HepG2 (cell line): Measurements from ENCODE around the gene TMCC2.

ENCODE experiments used
- ASH2L ChIP-seq: fragments of 300-600, 200-600 bp; sonication (generic); IDR thresholded peaks from 2 replicates; pipeline ENCODE4 v1.7.0; 2017; ENCODE audit warnings: low read depth, mild to moderate bottlenecking, moderate library complexity, mixed read lengths, low read length; ENCODE audit not compliant: insufficient read length
- CTCF ChIP-seq: sonication (generic); formaldehyde crosslinking; IDR thresholded peaks from 2 replicates; pipeline ENCODE4 v1.5.0; 2020; ENCODE audit warnings: mild to moderate bottlenecking, missing genetic modification reagents, moderate library complexity
- NR1H2 ChIP-seq: sonication (generic); formaldehyde crosslinking; IDR thresholded peaks from 2 replicates; pipeline ENCODE4 v1.8.1; 2022; ENCODE audit warnings: low read depth, missing genetic modification reagents, borderline replicate concordance
- RBM22 ChIP-seq: fragments of 200-400 bp; formaldehyde crosslinking; optimal IDR thresholded peaks from 2 replicates; pipeline ENCODE3; 2017; ENCODE audit warnings: mild to moderate bottlenecking, low read length, moderate library complexity
- SIN3B ChIP-seq: fragments of 150-350 bp; IDR thresholded peaks from 2 replicates; pipeline ENCODE4 v1.6.1; 2014; ENCODE audit warnings: low read length
- SIX1 ChIP-seq: sonication (generic); formaldehyde crosslinking; IDR thresholded peaks from 2 replicates; pipeline ENCODE4 v1.4.0; 2020; ENCODE audit warnings: missing genetic modification reagents, borderline replicate concordance
- SRSF4 ChIP-seq: fragments of 200-400 bp; formaldehyde crosslinking; IDR thresholded peaks from one replicate; pipeline ENCODE4 v1.6.1; 2018; ENCODE audit warnings: mild to moderate bottlenecking, low read depth, low read length, moderate library complexity; ENCODE audit not compliant: poor library complexity, severe bottlenecking
- YY1 ChIP-seq: IDR thresholded peaks from 2 replicates; pipeline ENCODE4 v1.6.1; 2011; ENCODE audit warnings: low read length, low read depth, moderate library complexity, mild to moderate bottlenecking; ENCODE audit not compliant: insufficient read depth, insufficient replicate concordance
- ZNF263 ChIP-seq: sonication (generic); formaldehyde crosslinking; IDR thresholded peaks from 2 replicates; pipeline ENCODE4 v1.4.0; 2020; ENCODE audit warnings: missing genetic modification reagents
- ZNF574 ChIP-seq: sonication (generic); formaldehyde crosslinking; IDR thresholded peaks from 2 replicates; pipeline ENCODE4 v1.4.0; 2020; ENCODE audit warnings: missing genetic modification reagents
- ZNF609 ChIP-seq: sonication (generic); formaldehyde crosslinking; IDR thresholded peaks from 2 replicates; pipeline ENCODE4 v1.4.0; 2020; ENCODE audit warnings: mild to moderate bottlenecking, missing genetic modification reagents, borderline replicate concordance
- ZNF704 ChIP-seq: sonication (generic); formaldehyde crosslinking; IDR thresholded peaks from 2 replicates; pipeline ENCODE4 v1.8.1; 2023; ENCODE audit warnings: mild to moderate bottlenecking, inconsistent platforms, moderate library complexity, missing genetic modification reagents, borderline replicate concordance
- ZSCAN12 ChIP-seq: sonication (generic); formaldehyde crosslinking; IDR thresholded peaks from 2 replicates; pipeline ENCODE4 v1.9.0; 2021; ENCODE audit warnings: mild to moderate bottlenecking, missing genetic modification reagents

- TF ChIP-seq ZNF609 (CRISPR knock-in tag) (no peak), CTCF (CRISPR knock-in tag) (no peak), YY1 (no peak), NR1H2 (CRISPR knock-in tag) (no peak), ZNF263 (CRISPR knock-in tag) (no peak), ZNF574 (CRISPR knock-in tag) (no peak), ASH2L (peak; percentile 13), RBM22 (no peak), ZNF704 (CRISPR knock-in tag) (no peak), SIX1 (CRISPR knock-in tag) (no peak), SRSF4 (no peak), ZSCAN12 (CRISPR knock-in tag) (no peak), SIN3B (no peak)
Measured at GRCh38 chr1:205191622-205192021, 36.1 kb upstream of the TMCC2 start.
